GM12878 (cell line): ENCODE measurements around the gene SLC15A4. TPM values are rescaled to one million over a fixed set of nuclear protein-coding genes. Genes with fewer than 3 reads are reported as not detected.

Experiments
- ATAC-seq: fragments of 200-7000 bp; cut with Tn5 transposase; 3 replicates; pipeline ENCODE4 v1.9.1; 2020; ENCODE audit warnings: mild to moderate bottlenecking, moderate library complexity
- BruUV-seq: library from RNA; stranded (reverse); fragments of 400-500 nt; replicated peaks from 2 replicates; lab custom pipeline; 2021; lab: Mats Ljungman, UMichigan
- CTCF ChIA-PET: fragments of 300-600 bp; sonication (Branson Sonifier 250); formaldehyde crosslinking; extraction: SDS; loops from one replicate; lab custom pipeline; 2021; ENCODE audit warnings: inconsistent platforms; lab: Yijun Ruan, JAX
- POLR2A ChIA-PET: fragments of 350-600 bp; formaldehyde crosslinking; extraction: SDS; loops from one replicate; lab custom pipeline; 2021; ENCODE audit warnings: inconsistent platforms; lab: Charles Lee
- RAD21 ChIA-PET: fragments of 300-600 bp; sonication (Branson Sonifier 250); formaldehyde crosslinking; loops from one replicate; lab custom pipeline; 2023; ENCODE audit warnings: antibody characterized with exemption; ENCODE audit not compliant: unreplicated experiment; lab: Charles Lee
- SMC1A ChIA-PET: fragments of 300-600 bp; sonication (Branson Sonifier 250); formaldehyde crosslinking; loops from one replicate; lab custom pipeline; 2023; ENCODE audit not compliant: unreplicated experiment, uncharacterized antibody; lab: Charles Lee
- DNase-seq: peaks from one replicate; pipeline ENCODE4 v3.0.0-alpha.2; 2011; ENCODE audit warnings: low read depth, low spot score
- FAIRE-seq: peaks from 3 replicates; lab custom pipeline; 2011; peaks lifted over from hg19 to GRCh38; lab: Jason Lieb, UNC
- H2AFZ ChIP-seq: 2 replicates; pipeline ENCODE4 v1.6.0; 2011; ENCODE audit warnings: low read depth, low read length, control low read depth; ENCODE audit not compliant: control insufficient read depth
- H3K27ac ChIP-seq: 2 replicates; pipeline ENCODE4 v1.5.1; 2011; ENCODE audit warnings: control low read depth; ENCODE audit not compliant: control insufficient read depth, insufficient read depth
- H3K27me3 ChIP-seq, 2 experiments: replicated peaks in 1 of 2; 2 replicates each; pipeline versions ENCODE4 v1.6.0 to v1.6.1; 2011; ENCODE audit warnings: low read length in 1 of 2; ENCODE audit not compliant: control insufficient read depth in 2 of 2, insufficient read depth in 2 of 2
- H3K36me3 ChIP-seq, 2 experiments: 2 replicates each; pipeline ENCODE4 v1.5.1; 2011; ENCODE audit warnings: low read length in 1 of 2; ENCODE audit not compliant: control insufficient read depth in 2 of 2, insufficient read depth in 2 of 2
- H3K4me1 ChIP-seq: 2 replicates; pipeline ENCODE4 v1.6.1; 2011; ENCODE audit warnings: mild to moderate bottlenecking, low read length, moderate library complexity, mixed read lengths; ENCODE audit not compliant: control insufficient read depth, insufficient read depth
- H3K4me2 ChIP-seq: 2 replicates; pipeline ENCODE4 v1.6.0; 2011; ENCODE audit warnings: control low read depth; ENCODE audit not compliant: control insufficient read depth, insufficient read depth
- H3K4me3 ChIP-seq: fragments of 200-600 bp; sonication (generic); 2 replicates; pipeline ENCODE4 v1.5.1; 2016
- H3K79me2 ChIP-seq: 2 replicates; pipeline ENCODE4 v1.6.0; 2011; ENCODE audit warnings: low read length; ENCODE audit not compliant: control insufficient read depth, insufficient read depth
- H3K9ac ChIP-seq: 2 replicates; pipeline ENCODE4 v1.8.0; 2011; ENCODE audit warnings: low read length, control low read depth, mixed read lengths; ENCODE audit not compliant: control insufficient read depth, insufficient read depth
- H3K9me3 ChIP-seq: replicated peaks from 3 replicates; pipeline ENCODE4 v1.5.1; 2011; ENCODE audit warnings: mild to moderate bottlenecking, low read length; ENCODE audit not compliant: control insufficient read depth, insufficient read depth
- H4K20me1 ChIP-seq: 2 replicates; pipeline ENCODE4 v1.6.0; 2011; ENCODE audit not compliant: control insufficient read depth, insufficient read depth
- CHD1 ChIP-seq: IDR thresholded peaks from 2 replicates; pipeline ENCODE4 v1.6.1; 2012; ENCODE audit warnings: low read depth, low read length, improper control_type of control experiment
- CREB1 ChIP-seq: IDR thresholded peaks from 2 replicates; pipeline ENCODE4 v1.6.1; 2012; ENCODE audit warnings: low read depth, mild to moderate bottlenecking, inconsistent platforms
- KDM1A ChIP-seq: fragments of 200-600 bp; sonication (generic); IDR thresholded peaks from 2 replicates; pipeline ENCODE4 v1.6.1; 2016; ENCODE audit warnings: borderline replicate concordance
- SUPT20H ChIP-seq: IDR thresholded peaks from 2 replicates; pipeline ENCODE4 v1.6.1; 2011; ENCODE audit warnings: low read depth, mild to moderate bottlenecking, low read length, moderate library complexity, borderline replicate concordance; ENCODE audit not compliant: control insufficient read depth
- TBL1XR1 ChIP-seq: IDR thresholded peaks from 2 replicates; pipeline ENCODE4 v1.6.1; 2012; ENCODE audit warnings: low read depth, low read length, improper control_type of control experiment
- ZNF217 ChIP-seq: fragments of 450-650 bp; IDR thresholded peaks from 2 replicates; pipeline ENCODE4 v1.6.1; 2017; ENCODE audit warnings: antibody characterized with exemption, mild to moderate bottlenecking
- WGBS: methylation state at CpG from one replicate; pipeline ENCODE4 v1.1.6; 2016; ENCODE audit warnings: low lambda C conversion rate; ENCODE audit not compliant: insufficient replicate concordance, insufficient coverage; ENCODE audit errors: missing lambda C conversion rate; 5-methylcytosine and 5-hydroxymethylcytosine counted together
- in situ Hi-C: fragments of 300-500 bp; cut with MboI; formaldehyde crosslinking; loops from 9 replicates; pipeline ENCODE4 v1.14.3; 2018; ENCODE audit warnings: mixed read lengths
- intact Hi-C: fragments of 100-400 bp; cut with micrococcal nuclease; formaldehyde crosslinking; loops from one replicate; pipeline ENCODE4 v1.14.2; 2022; ENCODE audit not compliant: unreplicated experiment
- polyA plus RNA-seq, 11 experiments: library from polyadenylated mRNA; depleted of rRNA in 4 of 11; unstranded in 6 of 11; stranded (reverse) in 5 of 11; fragments of >200 nt; fragmentation: Nextera tagmentation in 4 of 11; fragmentation: Illumina TruSeq in 1 of 11; extraction: Ambion mirVana in 4 of 11; extraction: Trizol in 1 of 11; gene quantifications; 1 replicate in 1 of 11; 2 replicates in 10 of 11; pipeline versions ENCODE4 v1.2.1 to v1.2.3, GENCODE V29; 2011 to 2016; ENCODE audit warnings: inconsistent platforms in 2 of 11, missing spikeins in 2 of 11, low read depth in 1 of 11
- total RNA-seq, 4 experiments: library from RNA; depleted of rRNA in 3 of 4; stranded (reverse); fragments of >200 nt in 3 of 4; fragmentation: Illumina TruSeq in 1 of 4; extraction: Trizol in 1 of 4; gene quantifications; 2 replicates each; pipeline versions ENCODE4 v1.2.1 to v1.2.3, GENCODE V29; 2013 to 2021
- TF ChIP-seq, protein P1 (sequence below): fragments of 450-650 bp; IDR thresholded peaks from 2 replicates; pipeline ENCODE4 v1.6.1; 2016; ENCODE audit warnings: mild to moderate bottlenecking
- TF ChIP-seq, protein P2 (sequence below): fragments of 450-650 bp; IDR thresholded peaks from 2 replicates; pipeline ENCODE4 v1.6.1; 2017; ENCODE audit warnings: antibody characterized with exemption, mild to moderate bottlenecking, moderate library complexity
- TF ChIP-seq, protein P3 (sequence below): fragments of 450-650 bp; IDR thresholded peaks from 2 replicates; pipeline ENCODE4 v1.6.1; 2014; ENCODE audit warnings: mild to moderate bottlenecking

SLC15A4 gene
- total and polyA plus RNA-seq, 10 of the 15 experiments (the other 5 are each of a cell fraction or from before 2014, with no cell fraction given): 12.7 to 257 (median 36.6) TPM

DNA sequence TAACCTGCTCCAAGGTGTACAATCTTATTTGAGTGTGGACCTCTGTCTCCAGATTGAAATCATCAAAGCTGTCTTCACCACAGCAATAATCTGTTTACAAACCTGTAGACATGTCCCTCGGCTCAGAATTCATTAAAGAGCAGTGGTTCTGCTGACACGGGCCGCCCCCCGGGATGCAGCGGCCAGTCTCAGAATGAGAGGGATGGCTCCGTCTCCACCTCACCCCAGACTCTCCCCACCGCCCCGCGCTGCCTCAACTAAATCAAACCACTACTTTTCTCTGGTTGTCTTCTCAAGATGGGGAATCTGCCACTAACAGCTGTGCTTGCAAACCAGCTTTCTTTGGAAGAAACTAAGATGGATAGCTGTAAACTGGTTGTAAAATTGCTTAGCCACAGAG lies 56.2 kb downstream of the SLC15A4 start:
- ChIA-PET POLR2A (no interaction called here), SMC1A (no interaction called here), CTCF (no interaction called here), RAD21 (no interaction called here)
- ATAC-seq (no peak), FAIRE-seq (no peak), DNase-seq (no peak)
- no peaks in the 10 kb centered on the region for H4K20me1 ChIP-seq
- no TSS peak for BruUV-seq
- TF ChIP-seq CHD1: no peak
- no peak for TF ChIP-seq CREB1
- TF ChIP-seq ZNF217: no peak
- in situ Hi-C loops (no loop called here), intact Hi-C loops (loop anchor here (10.0 kb wide), 1 partner anchor 1147 kb away; no protein-coding TSS in a partner anchor)
- no peaks in the 10 kb centered on the region for H3K36me3 ChIP-seq
- H3K27ac ChIP-seq: no peak overlapping the region
- H3K4me1 ChIP-seq: no peaks in the 10 kb centered on the region
- peaks cover 0 to 2% of the 10 kb centered on the region in 2 experiments; a peak in 2 of 4 replicates for H3K27me3 ChIP-seq
- H3K9ac ChIP-seq: no peak overlapping the region
- no peak overlapping the region for H2AFZ ChIP-seq
- H3K4me3 ChIP-seq: no peak overlapping the region
- H3K4me2 ChIP-seq: no peak overlapping the region
- H3K9me3 ChIP-seq: no peaks in the 10 kb centered on the region
- WGBS: 72% methylated on average over 9 of the region's 9 CpGs
- H3K79me2 ChIP-seq: no peaks in the 10 kb centered on the region

DNA sequence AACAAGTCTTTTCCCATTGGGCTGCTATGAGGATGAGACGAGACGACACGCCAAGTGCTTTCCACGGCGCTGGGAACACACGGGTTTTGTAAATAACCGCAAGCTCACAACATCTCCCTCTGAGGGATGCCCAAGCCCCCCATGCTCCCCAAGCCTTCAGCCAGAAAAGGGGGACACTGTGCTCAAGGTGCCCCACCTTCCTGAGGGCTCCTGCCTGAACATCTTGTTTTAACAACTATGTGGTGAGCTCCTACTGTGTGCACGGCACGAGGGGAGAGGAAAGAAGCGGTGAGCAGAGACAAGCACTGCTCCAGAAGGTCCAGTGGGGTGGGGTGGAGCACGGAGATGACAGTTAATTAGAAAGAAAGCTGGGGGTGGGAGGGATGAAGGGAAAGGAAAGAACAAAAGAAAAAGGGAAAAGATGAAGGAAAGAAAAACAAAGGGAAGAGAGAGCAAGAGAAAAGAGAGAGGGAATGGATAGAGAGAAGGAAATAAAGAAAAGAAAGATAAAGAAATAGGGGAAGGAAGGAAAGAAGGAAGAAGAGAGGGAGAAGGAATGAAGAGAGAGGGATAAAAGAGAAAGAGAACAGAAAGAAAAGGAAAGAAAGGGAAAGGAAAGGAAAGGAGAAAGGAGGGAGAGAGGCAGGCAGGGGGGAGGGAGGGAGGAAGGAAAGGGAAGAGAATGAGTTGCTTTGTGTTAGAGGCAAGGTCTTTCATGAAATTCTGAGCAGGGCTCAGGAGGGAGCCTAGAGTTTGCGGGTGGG lies 56.8 kb downstream of the SLC15A4 start:
- RAD21 ChIA-PET: no interaction called here
- DNase-seq (no peak), ATAC-seq (no peak), FAIRE-seq (no peak)
- SMC1A ChIA-PET: no interaction called here
- Histone ChIP-seq H3K27ac (no peak overlapping the region), H3K79me2 (no peaks in the 10 kb centered on the region), H3K9me3 (no peaks in the 10 kb centered on the region), H3K4me1 (no peaks in the 10 kb centered on the region), H3K4me3 (no peak overlapping the region), H3K4me2 (no peak overlapping the region), H4K20me1 (no peaks in the 10 kb centered on the region), H3K9ac (no peak overlapping the region), H3K27me3 (peaks cover 0 to 2% of the 10 kb centered on the region in 2 experiments; a peak in 2 of 4 replicates), H2AFZ (no peak overlapping the region), H3K36me3 (no peaks in the 10 kb centered on the region)
- CTCF ChIA-PET: no interaction called here
- no TSS peak for BruUV-seq
- POLR2A ChIA-PET: no interaction called here
- in situ Hi-C loops: no loop called here
- WGBS: 51% methylated on average over 12 of the region's 12 CpGs
- intact Hi-C loops: loop anchor here (10.0 kb wide), 1 partner anchor 1148 kb away; no protein-coding TSS in a partner anchor
- TF ChIP-seq SUPT20H: no peak
- TF ChIP-seq, protein P1, sequence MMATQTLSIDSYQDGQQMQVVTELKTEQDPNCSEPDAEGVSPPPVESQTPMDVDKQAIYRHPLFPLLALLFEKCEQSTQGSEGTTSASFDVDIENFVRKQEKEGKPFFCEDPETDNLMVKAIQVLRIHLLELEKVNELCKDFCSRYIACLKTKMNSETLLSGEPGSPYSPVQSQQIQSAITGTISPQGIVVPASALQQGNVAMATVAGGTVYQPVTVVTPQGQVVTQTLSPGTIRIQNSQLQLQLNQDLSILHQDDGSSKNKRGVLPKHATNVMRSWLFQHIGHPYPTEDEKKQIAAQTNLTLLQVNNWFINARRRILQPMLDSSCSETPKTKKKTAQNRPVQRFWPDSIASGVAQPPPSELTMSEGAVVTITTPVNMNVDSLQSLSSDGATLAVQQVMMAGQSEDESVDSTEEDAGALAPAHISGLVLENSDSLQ: no peak
- TF ChIP-seq KDM1A: no peak
- TF ChIP-seq, protein P2, sequence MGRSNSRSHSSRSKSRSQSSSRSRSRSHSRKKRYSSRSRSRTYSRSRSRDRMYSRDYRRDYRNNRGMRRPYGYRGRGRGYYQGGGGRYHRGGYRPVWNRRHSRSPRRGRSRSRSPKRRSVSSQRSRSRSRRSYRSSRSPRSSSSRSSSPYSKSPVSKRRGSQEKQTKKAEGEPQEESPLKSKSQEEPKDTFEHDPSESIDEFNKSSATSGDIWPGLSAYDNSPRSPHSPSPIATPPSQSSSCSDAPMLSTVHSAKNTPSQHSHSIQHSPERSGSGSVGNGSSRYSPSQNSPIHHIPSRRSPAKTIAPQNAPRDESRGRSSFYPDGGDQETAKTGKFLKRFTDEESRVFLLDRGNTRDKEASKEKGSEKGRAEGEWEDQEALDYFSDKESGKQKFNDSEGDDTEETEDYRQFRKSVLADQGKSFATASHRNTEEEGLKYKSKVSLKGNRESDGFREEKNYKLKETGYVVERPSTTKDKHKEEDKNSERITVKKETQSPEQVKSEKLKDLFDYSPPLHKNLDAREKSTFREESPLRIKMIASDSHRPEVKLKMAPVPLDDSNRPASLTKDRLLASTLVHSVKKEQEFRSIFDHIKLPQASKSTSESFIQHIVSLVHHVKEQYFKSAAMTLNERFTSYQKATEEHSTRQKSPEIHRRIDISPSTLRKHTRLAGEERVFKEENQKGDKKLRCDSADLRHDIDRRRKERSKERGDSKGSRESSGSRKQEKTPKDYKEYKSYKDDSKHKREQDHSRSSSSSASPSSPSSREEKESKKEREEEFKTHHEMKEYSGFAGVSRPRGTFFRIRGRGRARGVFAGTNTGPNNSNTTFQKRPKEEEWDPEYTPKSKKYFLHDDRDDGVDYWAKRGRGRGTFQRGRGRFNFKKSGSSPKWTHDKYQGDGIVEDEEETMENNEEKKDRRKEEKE: no peak
- no peak for TF ChIP-seq TBL1XR1
- TF ChIP-seq, protein P3, sequence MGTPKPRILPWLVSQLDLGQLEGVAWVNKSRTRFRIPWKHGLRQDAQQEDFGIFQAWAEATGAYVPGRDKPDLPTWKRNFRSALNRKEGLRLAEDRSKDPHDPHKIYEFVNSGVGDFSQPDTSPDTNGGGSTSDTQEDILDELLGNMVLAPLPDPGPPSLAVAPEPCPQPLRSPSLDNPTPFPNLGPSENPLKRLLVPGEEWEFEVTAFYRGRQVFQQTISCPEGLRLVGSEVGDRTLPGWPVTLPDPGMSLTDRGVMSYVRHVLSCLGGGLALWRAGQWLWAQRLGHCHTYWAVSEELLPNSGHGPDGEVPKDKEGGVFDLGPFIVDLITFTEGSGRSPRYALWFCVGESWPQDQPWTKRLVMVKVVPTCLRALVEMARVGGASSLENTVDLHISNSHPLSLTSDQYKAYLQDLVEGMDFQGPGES: no peak
- TF ChIP-seq, all 136 proteins: peak for 0
